Measurements from ENCODE around the gene RPL35. TPM values are rescaled to one million over a fixed set of nuclear protein-coding genes. Genes with fewer than 3 reads are reported as not detected.

The RPL35 gene
- total RNA-seq, 1 donor from 2014 or later: 2,123 TPM

DNA sequence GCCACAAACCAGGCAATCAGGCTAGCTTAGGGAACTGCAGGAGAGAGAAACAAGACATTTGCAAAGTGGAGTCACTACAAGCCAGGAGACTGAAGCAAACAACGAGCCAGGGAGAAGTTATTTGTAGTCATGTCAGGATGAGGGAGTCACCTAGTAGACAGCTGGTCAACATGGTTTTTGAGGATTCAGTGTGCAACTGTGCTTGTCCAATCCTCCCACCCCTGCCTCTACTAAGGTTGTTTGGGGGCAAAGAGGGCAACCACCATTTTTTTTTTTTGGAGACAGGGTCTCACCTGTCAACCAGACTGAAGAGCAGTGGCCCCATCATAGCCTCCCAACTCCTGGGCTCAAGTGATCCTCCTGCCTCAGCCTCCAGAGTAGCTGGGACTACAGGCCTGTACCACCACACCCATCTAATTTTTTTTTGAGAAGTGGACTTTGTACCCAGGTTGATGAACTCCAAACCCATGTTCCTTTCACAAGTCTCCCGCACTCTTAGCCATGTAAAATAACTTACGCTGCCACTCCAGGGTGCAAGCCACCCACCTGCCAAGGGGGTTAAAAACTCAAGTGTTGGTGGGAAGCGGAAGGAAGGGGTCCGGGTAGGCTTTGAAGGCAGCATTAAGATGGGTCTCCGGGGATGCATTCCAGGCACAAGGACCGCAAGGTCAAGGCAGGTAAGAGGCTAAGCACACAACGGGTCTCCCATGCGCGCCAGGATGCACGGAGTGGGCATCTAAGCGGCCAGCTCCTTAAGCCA is 995 bp downstream of the RPL35 start:
- TF ChIP-seq, protein P1, sequence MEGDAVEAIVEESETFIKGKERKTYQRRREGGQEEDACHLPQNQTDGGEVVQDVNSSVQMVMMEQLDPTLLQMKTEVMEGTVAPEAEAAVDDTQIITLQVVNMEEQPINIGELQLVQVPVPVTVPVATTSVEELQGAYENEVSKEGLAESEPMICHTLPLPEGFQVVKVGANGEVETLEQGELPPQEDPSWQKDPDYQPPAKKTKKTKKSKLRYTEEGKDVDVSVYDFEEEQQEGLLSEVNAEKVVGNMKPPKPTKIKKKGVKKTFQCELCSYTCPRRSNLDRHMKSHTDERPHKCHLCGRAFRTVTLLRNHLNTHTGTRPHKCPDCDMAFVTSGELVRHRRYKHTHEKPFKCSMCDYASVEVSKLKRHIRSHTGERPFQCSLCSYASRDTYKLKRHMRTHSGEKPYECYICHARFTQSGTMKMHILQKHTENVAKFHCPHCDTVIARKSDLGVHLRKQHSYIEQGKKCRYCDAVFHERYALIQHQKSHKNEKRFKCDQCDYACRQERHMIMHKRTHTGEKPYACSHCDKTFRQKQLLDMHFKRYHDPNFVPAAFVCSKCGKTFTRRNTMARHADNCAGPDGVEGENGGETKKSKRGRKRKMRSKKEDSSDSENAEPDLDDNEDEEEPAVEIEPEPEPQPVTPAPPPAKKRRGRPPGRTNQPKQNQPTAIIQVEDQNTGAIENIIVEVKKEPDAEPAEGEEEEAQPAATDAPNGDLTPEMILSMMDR (IDR thresholded peaks at IDR 0.05): no peak
- H3K27ac ChIP-seq: peak overlapping the region; percentile 90 to 97
- intact Hi-C loops (cut with DNase I): loop anchor here (1.0 to 10.0 kb wide), 7 partner anchors 7 to 443 kb away; partner anchors contain the start of genes GAPVD1, HSPA5, NR6A1 and PSMB7

DNA sequence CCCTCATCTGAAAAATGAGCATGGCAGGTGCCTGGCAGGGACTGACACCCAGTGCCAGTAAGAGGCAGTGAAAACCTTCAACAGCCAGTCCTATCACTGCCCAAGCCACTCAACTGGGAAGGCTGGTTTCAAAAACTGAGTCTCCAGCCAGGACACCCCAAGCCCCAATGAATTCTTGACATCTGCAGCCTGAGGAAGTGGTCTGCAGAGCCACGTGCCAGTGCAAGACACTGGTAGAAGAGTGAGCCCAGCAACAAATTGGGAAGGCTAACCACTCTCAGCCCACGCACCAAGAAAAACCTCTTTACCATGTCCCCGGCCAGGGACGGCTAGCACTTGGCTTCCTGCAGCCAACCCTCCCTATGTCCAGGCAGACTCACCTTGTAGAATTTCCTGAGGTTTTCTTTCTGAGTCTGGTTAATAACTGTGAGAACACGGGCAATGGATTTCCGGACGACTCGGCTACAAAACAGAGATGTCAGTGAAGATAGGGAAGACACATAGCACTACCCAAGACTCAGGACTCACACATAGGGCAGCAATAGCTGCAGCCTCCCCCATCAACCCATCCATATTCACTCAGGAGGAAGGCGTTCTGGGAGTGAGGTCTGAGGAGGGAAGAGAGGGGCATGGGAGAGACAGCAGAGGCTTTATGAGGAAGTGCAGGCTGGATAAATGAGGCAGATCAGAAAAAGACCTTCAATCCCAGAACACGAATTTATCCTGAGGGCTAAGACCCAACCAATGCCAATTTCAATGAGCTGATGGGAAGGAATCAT is 1.8 kb downstream of the RPL35 start:
- intact Hi-C loops (cut with DNase I): loop anchor here (5.0 to 10.0 kb wide), 5 partner anchors 205 to 443 kb away; partner anchors contain the start of genes GAPVD1, HSPA5, PSMB7 and SCAI
- H3K4me3 ChIP-seq: peak overlapping the region; percentile 88 to 98
- no peak overlapping the region for H3K27ac ChIP-seq
- no peaks in the 10 kb centered on the region for H3K27me3 ChIP-seq
- DNase-seq (ENCODE audit: low spot score in 2 of 2): no peak
- TF ChIP-seq, protein P1 (IDR thresholded peaks at IDR 0.05): no peak
- H3K9me3 ChIP-seq: no peaks in the 10 kb centered on the region
- H3K36me3 ChIP-seq: peaks cover 32 to 41% of the 10 kb centered on the region in 2 donors
- H3K4me1 ChIP-seq: peaks cover 8 to 13% of the 10 kb centered on the region in 2 donors

More for the DNA sequence above, 995 bp downstream of the RPL35 start:
- Histone ChIP-seq H3K4me3 (peak overlapping the region; percentile 88 to 98), H3K4me1 (peaks cover 8 to 13% of the 10 kb centered on the region in 2 donors), H3K9me3 (no peaks in the 10 kb centered on the region), H3K27me3 (no peaks in the 10 kb centered on the region), H3K36me3 (peaks cover 32 to 41% of the 10 kb centered on the region in 2 donors)
- no peak for DNase-seq (ENCODE audit: low spot score in 2 of 2)

DNA sequence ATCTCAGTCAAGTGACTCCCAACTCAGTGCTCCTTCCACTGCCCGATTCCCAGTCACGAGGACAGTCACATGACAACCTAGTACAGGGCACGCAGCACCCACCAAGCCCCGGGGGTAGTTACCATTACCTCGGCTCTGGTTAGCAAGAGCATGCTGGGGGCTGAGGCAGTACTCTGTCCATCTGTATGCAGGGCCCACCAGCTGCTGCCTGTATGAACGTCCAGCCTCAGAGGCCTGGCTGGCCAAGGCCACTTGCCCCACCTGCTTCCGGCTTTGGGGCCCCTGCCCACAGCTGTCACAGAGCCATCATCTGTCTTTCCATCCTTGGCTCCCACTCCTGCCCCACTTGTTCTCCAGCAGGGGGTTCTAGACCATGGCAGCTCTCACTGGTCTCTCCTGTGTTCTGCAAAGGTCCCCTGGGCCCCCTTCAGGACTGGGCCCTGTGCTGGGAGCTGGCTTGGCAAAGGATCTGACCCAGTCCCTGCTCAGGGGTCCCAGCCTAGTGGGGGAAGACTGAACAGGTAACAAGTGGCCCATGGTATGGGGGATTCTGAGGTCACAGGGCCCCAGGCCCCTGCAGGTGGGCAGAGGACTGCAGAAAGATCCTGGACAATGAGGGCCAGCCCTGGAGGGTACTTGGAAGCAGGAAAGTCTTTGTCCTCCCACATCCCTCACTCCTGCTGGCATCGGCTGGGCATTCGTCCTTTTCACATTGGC is 3.3 kb downstream of the RPL35 start:
- no peaks in the 10 kb centered on the region for H3K27me3 ChIP-seq
- TF ChIP-seq, protein P1 (IDR thresholded peaks at IDR 0.05): no peak
- DNase-seq (ENCODE audit: low spot score in 2 of 2): no peak
- no peak overlapping the region for H3K27ac ChIP-seq
- H3K4me3 ChIP-seq: no peak overlapping the region
- H3K36me3 ChIP-seq: peaks cover 32 to 41% of the 10 kb centered on the region in 2 donors
- no peaks in the 10 kb centered on the region for H3K9me3 ChIP-seq
- H3K4me1 ChIP-seq: peaks cover 8 to 13% of the 10 kb centered on the region in 2 donors
- intact Hi-C loops (cut with DNase I): loop anchor here (10.0 kb wide), 1 partner anchor 204 kb away; no protein-coding TSS in a partner anchor

DNA sequence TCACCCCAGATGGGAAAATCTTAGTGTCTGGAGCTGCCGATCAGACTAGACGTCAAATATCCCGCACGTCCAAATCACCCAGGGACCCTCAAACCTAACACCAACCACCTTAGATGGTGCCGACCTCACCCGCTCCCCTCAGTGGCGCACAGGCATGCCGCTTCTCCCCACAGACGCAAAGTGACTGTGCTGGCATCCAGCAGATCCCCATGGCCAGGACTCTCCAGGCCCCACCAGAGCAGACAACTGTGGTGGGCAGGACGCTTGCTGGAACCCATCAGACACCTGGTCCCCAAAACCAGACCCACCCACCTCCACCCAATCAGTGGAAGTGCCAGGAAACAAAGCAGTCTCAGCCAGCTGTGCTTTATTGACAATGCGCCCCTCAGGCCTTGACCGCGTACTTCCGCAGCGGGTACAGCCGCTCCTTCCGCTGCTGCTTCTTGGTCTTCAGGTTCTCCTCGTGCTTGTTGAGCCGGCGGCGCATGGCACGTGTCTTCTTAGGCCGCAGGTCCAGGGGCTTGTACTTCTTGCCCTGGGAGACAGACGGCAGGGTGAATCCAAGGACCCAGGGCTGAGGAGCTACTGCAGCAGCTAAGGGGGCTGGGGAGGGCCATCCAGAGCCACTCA is 4.1 kb downstream of the RPL35 start:
- no peak for DNase-seq (ENCODE audit: low spot score in 2 of 2)
- H3K36me3 ChIP-seq: peaks cover 32 to 41% of the 10 kb centered on the region in 2 donors
- H3K9me3 ChIP-seq: no peaks in the 10 kb centered on the region
- TF ChIP-seq, protein P1 (IDR thresholded peaks at IDR 0.05): no peak
- no peaks in the 10 kb centered on the region for H3K27me3 ChIP-seq
- no peak overlapping the region for H3K27ac ChIP-seq
- H3K4me1 ChIP-seq: peaks cover 9 to 14% of the 10 kb centered on the region in 2 donors
- H3K4me3 ChIP-seq: no peak overlapping the region
- intact Hi-C loops (cut with DNase I): loop anchor here (10.0 kb wide), 1 partner anchor 203 kb away; no protein-coding TSS in a partner anchor

Measured in ascending aorta (tissue), 2 donors.